ENCODE data around the gene FAHD2A. TPM values are rescaled to one million over a fixed set of nuclear protein-coding genes. Genes with fewer than 3 reads are reported as not detected.
"Not testable (repeated sequence)": the region's sequence is repeated elsewhere in the genome, so short reads cannot be mapped to it uniquely, and the experiment has no call there.

FAHD2A gene
- total and polyA plus RNA-seq, 2 of the 8 experiments (the other 6 are each of a cell fraction or from before 2014, with no cell fraction given): 24.2 to 26.7 TPM

GRCh38 chr2:95403204-95403721 lies 755 bp downstream of the FAHD2A start:
- H2BK20ac ChIP-seq (ENCODE audit: low read length); H3K79me1 ChIP-seq (ENCODE audit: low read depth, low read length); DNase-seq (ENCODE audit: low read depth in 1 of 2, low spot score in 2 of 2); H2AK5ac ChIP-seq (ENCODE audit: low read depth, low read length); H2BK15ac ChIP-seq (ENCODE audit: low read length); H3K27me3 ChIP-seq (replicated peaks in 1 of 4; ENCODE audit: control insufficient read depth in 3 of 4, extremely low read depth in 1 of 4, insufficient read depth in 3 of 4, low read length in 3 of 4); H3K27ac ChIP-seq (ENCODE audit: low read depth, low read length); H3K56ac ChIP-seq (replicated peaks; ENCODE audit: insufficient read length, low read depth, low read length); H3K4ac ChIP-seq (replicated peaks; ENCODE audit: insufficient read length, low read depth, low read length); FAIRE-seq; H3K14ac ChIP-seq (ENCODE audit: insufficient read length); H3K18ac ChIP-seq (ENCODE audit: extremely low read depth, low read length); H4K91ac ChIP-seq (replicated peaks; ENCODE audit: insufficient read length, low read length); H3K23ac ChIP-seq (ENCODE audit: insufficient read length); H2BK12ac ChIP-seq (ENCODE audit: low read depth, low read length); H4K20me1 ChIP-seq (replicated peaks in 1 of 2; ENCODE audit: control insufficient read depth in 1 of 2, insufficient read depth in 2 of 2, low read length in 2 of 2); H3K36me3 ChIP-seq (ENCODE audit: control insufficient read depth in 2 of 4, insufficient read depth in 4 of 4, low read length in 3 of 4); H4K5ac ChIP-seq (ENCODE audit: insufficient read length, low read depth, low read length); H2AFZ ChIP-seq (ENCODE audit: low read length); H3K9me3 ChIP-seq (ENCODE audit: insufficient read depth in 2 of 2, low read depth in 1 of 2, low read length in 1 of 2); H3K4me1 ChIP-seq (replicated peaks in 1 of 4; ENCODE audit: control insufficient read depth in 3 of 4, insufficient read depth in 4 of 4, low read length in 3 of 4); H2BK120ac ChIP-seq (replicated peaks; ENCODE audit: low read depth, low read length); H3K23me2 ChIP-seq (ENCODE audit: low read depth, low read length); H4K8ac ChIP-seq (ENCODE audit: extremely low read depth, insufficient read depth, low read length): not testable (repeated sequence)
- Histone ChIP-seq H3K79me2 (ENCODE audit: control insufficient read depth in 1 of 2, insufficient read depth in 2 of 2, low read length in 2 of 2) (peaks cover 0 to 13% of the 10 kb centered on the region in 2 experiments; a peak in 2 of 4 replicates), H3K4me3 (ENCODE audit: extremely low read depth in 1 of 4, insufficient read depth in 2 of 4, low read depth in 3 of 4, low read length in 4 of 4) (peak overlapping the region; percentile 80 to 99 (median 96)), H3K4me2 (ENCODE audit: insufficient read depth in 1 of 2, low read depth in 2 of 2, low read length in 2 of 2) (peak overlapping the region; percentile 80 to 87), H3K9ac (replicated peaks in 1 of 4; ENCODE audit: extremely low read depth in 1 of 4, low read depth in 3 of 4, low read length in 3 of 4) (peak overlapping the region in 3 of 4 experiments; percentile 75 to 89 (median 81); a peak in 5 of 7 replicates), H2BK5ac (ENCODE audit: low read depth, low read length) (0 out of 2 replicates have a peak overlapping the region, but pooled peaks have one; percentile 9)
- ChIA-PET POLR2A (ENCODE audit: partially characterized antibody) (interaction anchor here (0.5 to 1.5 kb wide), 3 partner anchors 10 to 210 kb away, joined by 3 to 4 read pairs (median 4); no protein-coding TSS in a partner anchor), CTCF (ENCODE audit: partially characterized antibody) (interaction anchor here (1.0 to 2.1 kb wide), 3 partner anchors 19 to 58 kb away, joined by 4 to 6 read pairs (median 6); no protein-coding TSS in a partner anchor)
- TF ChIP-seq CTCF (IDR thresholded peaks at IDR 0.05; ENCODE audit: control extremely low read depth in 1 of 3, insufficient read depth in 1 of 3, low read depth in 1 of 3, low read length in 3 of 3): peak in 2 of 3 experiments; percentile 20 to 24; a peak in 2 of 4 replicates
- 19% methylated on average over 5 of the region's 5 CpGs; no CpG with 5 or more reads in 1 of the 2 experiments for WGBS, 2 experiments (ENCODE audit: extremely low coverage in 1 of 2, insufficient coverage in 1 of 2, insufficient read length in 1 of 2, insufficient replicate concordance in 2 of 2, low coverage in 1 of 2, low lambda C conversion rate in 2 of 2, missing lambda C conversion rate in 1 of 2)
